Activated B cell treated with CpG ODN at 0.5 μM for 24 hours (primary cell): ENCODE data around the gene GRIN3B. TPM values are rescaled to one million over a fixed set of nuclear protein-coding genes. Genes with fewer than 3 reads are reported as not detected.

Experiments
- ATAC-seq: fragments of 200-7000 bp; cut with Tn5 transposase; one replicate; pipeline ENCODE4 v1.10.0; 2021; ENCODE audit warnings: low read depth, mild to moderate bottlenecking, moderate library complexity
- CTCF ChIA-PET: fragments of 350-600 bp; sonication (Branson Sonifier 250); formaldehyde crosslinking; loops from one replicate; lab custom pipeline; 2021; ENCODE audit warnings: antibody characterized with exemption; lab: Charles Lee
- POLR2A ChIA-PET: fragments of 350-600 bp; sonication (Branson Sonifier 250); formaldehyde crosslinking; loops from one replicate; lab custom pipeline; 2021; ENCODE audit warnings: antibody characterized with exemption; lab: Charles Lee
- DNase-seq: peaks from one replicate; pipeline ENCODE4 v3.0.0; 2022
- H3K27ac Mint-ChIP-seq: one replicate; pipeline ENCODE4 v1.8.0; 2020; ENCODE audit warnings: mixed read lengths
- H3K27me3 Mint-ChIP-seq: one replicate; pipeline ENCODE4 v1.8.0; 2021; ENCODE audit warnings: mixed read lengths
- H3K36me3 Mint-ChIP-seq: one replicate; pipeline ENCODE4 v1.8.0; 2021; ENCODE audit warnings: low read depth, mixed read lengths
- H3K4me1 Mint-ChIP-seq: one replicate; pipeline ENCODE4 v1.8.0; 2021; ENCODE audit warnings: mixed read lengths
- H3K4me3 Mint-ChIP-seq: one replicate; pipeline ENCODE4 v1.8.0; 2020; ENCODE audit warnings: mild to moderate bottlenecking, mixed read lengths
- H3K9me3 Mint-ChIP-seq: one replicate; pipeline ENCODE4 v1.8.0; 2020; ENCODE audit warnings: mixed read lengths
- CTCF ChIP-seq: fragments of 200-600 bp; IDR thresholded peaks from one replicate; pipeline ENCODE4 v1.8.0; 2022; ENCODE audit warnings: antibody characterized with exemption, mild to moderate bottlenecking
- intact Hi-C: fragments of 100-400 bp; cut with micrococcal nuclease; formaldehyde crosslinking; loops from one replicate; pipeline ENCODE4 v1.15.1; 2024
- total RNA-seq: library from RNA; stranded (reverse); gene quantifications from 2 replicates; pipeline ENCODE4 v1.2.3, GENCODE V29; 2022

Gene GRIN3B
- total RNA-seq, 1 donor from 2014 or later: 0.11 TPM

- no peak for DNase-seq
- H3K4me3 Mint-ChIP-seq: no peak overlapping the region
- ChIA-PET CTCF (interaction anchor here (0.6 to 2.6 kb wide), 6 partner anchors 9 to 56 kb away, joined by 3 to 13 read pairs (median 4); partner anchors contain the start of genes ARHGAP45 and GPX4), POLR2A (interaction anchor here (0.5 to 3.6 kb wide), 11 partner anchors 10 to 212 kb away, joined by 3 to 25 read pairs (median 5); partner anchors contain the start of genes ABCA7, ARHGAP45 and CIRBP)
- H3K27me3 Mint-ChIP-seq: no peaks in the 10 kb centered on the region
- ATAC-seq: peak; percentile 70
- H3K9me3 Mint-ChIP-seq: peaks cover 6% of the 10 kb centered on the region
- TF ChIP-seq CTCF: no peak
- intact Hi-C loops: loop anchor here (2.0 kb wide), 2 partner anchors 17 to 29 kb away; partner anchors contain the start of gene ABCA7
- peak overlapping the region; percentile 83 for H3K27ac Mint-ChIP-seq
- H3K4me1 Mint-ChIP-seq: peaks cover 23% of the 10 kb centered on the region
- peaks cover 52% of the 10 kb centered on the region for H3K36me3 Mint-ChIP-seq
Measured at GRCh38 chr19:1057176-1057855, 57.1 kb downstream of the GRIN3B start.

- peaks cover 6% of the 10 kb centered on the region for H3K9me3 Mint-ChIP-seq
- peak overlapping the region; percentile 83 for H3K27ac Mint-ChIP-seq
- ATAC-seq (peak; percentile 38), DNase-seq (no peak)
- no peak for TF ChIP-seq CTCF
- intact Hi-C loops: no loop called here
- no peaks in the 10 kb centered on the region for H3K27me3 Mint-ChIP-seq
- peaks cover 23% of the 10 kb centered on the region for H3K4me1 Mint-ChIP-seq
- no peak overlapping the region for H3K4me3 Mint-ChIP-seq
- ChIA-PET CTCF (interaction anchor here (0.6 to 2.6 kb wide), 5 partner anchors 9 to 55 kb away, joined by 3 to 13 read pairs (median 5); partner anchors contain the start of genes ARHGAP45 and GPX4), POLR2A (interaction anchor here (0.5 to 3.6 kb wide), 9 partner anchors 9 to 211 kb away, joined by 3 to 25 read pairs (median 6); partner anchors contain the start of genes ABCA7, ARHGAP45 and CIRBP)
- H3K36me3 Mint-ChIP-seq: peaks cover 49% of the 10 kb centered on the region
Measured at GRCh38 chr19:1058112-1058511, 57.9 kb downstream of the GRIN3B start.

Other genes starting within 250 kb of the GRIN3B start
- not detected in 2 replicates for gene MISP, start 249.3 kb upstream of the GRIN3B start, total RNA-seq
- 404 and 417 TPM in 2 replicates for gene PTBP1, start 203.0 kb upstream of the GRIN3B start, total RNA-seq
- not detected in 2 replicates for gene PLPPR3, start 178.5 kb upstream of the GRIN3B start, total RNA-seq
- 0.20 and 1.3 TPM in 2 replicates for gene AZU1, start 172.6 kb upstream of the GRIN3B start, total RNA-seq
- not detected in 2 replicates for gene PRTN3, start 159.4 kb upstream of the GRIN3B start, total RNA-seq
- not detected in 2 replicates for gene ELANE, start 148.1 kb upstream of the GRIN3B start, total RNA-seq
- gene CFD, start 140.8 kb upstream of the GRIN3B start, total RNA-seq: 0.54 TPM in 1 of 2 replicates, not detected in the other
- 76.1 and 79.3 TPM in 2 replicates for gene MED16, start 107.2 kb upstream of the GRIN3B start, total RNA-seq
- not detected in 2 replicates for gene RNU6-9, start 106.9 kb upstream of the GRIN3B start, total RNA-seq
- gene R3HDM4, start 87.2 kb upstream of the GRIN3B start, total RNA-seq: 174 and 189 TPM in 2 replicates
- gene KISS1R, start 83.1 kb upstream of the GRIN3B start, total RNA-seq: 0.49 TPM in 2 replicates
- gene ARID3A, start 74.4 kb upstream of the GRIN3B start, total RNA-seq: 67.7 and 74.9 TPM in 2 replicates
- 66.5 and 84.7 TPM in 2 replicates for gene WDR18, start 16.1 kb upstream of the GRIN3B start, total RNA-seq
- gene TMEM259, start 20.7 kb downstream of the GRIN3B start, total RNA-seq: 223 and 257 TPM in 2 replicates
- not detected in 2 replicates for gene RNU6-2, start 21.1 kb downstream of the GRIN3B start, total RNA-seq
- gene CNN2, start 26.2 kb downstream of the GRIN3B start, total RNA-seq: 352 and 371 TPM in 2 replicates
- gene ABCA7, start 39.7 kb downstream of the GRIN3B start, total RNA-seq: 164 and 188 TPM in 2 replicates
- 266 and 312 TPM in 2 replicates for gene ARHGAP45, start 66.7 kb downstream of the GRIN3B start, total RNA-seq
- 173 and 184 TPM in 2 replicates for gene POLR2E, start 95.0 kb downstream of the GRIN3B start, total RNA-seq
- gene GPX4, start 103.6 kb downstream of the GRIN3B start, total RNA-seq: 213 and 218 TPM in 2 replicates
- 111 and 127 TPM in 2 replicates for gene SBNO2, start 173.8 kb downstream of the GRIN3B start, total RNA-seq
- 62.0 and 67.6 TPM in 2 replicates for gene STK11, start 205.4 kb downstream of the GRIN3B start, total RNA-seq
- gene CBARP, start 237.6 kb downstream of the GRIN3B start, total RNA-seq: 0.29 and 0.64 TPM in 2 replicates
- gene ATP5F1D, start 241.3 kb downstream of the GRIN3B start, total RNA-seq: 172 and 185 TPM in 2 replicates
- 64.5 and 68.4 TPM in 2 replicates for gene MIDN, start 248.2 kb downstream of the GRIN3B start, total RNA-seq